Right atrium auricular region (tissue), 2 donors: ENCODE results near the gene SPNS3. TPM values are rescaled to one million over a fixed set of nuclear protein-coding genes. Genes with fewer than 3 reads are reported as not detected.

Source experiments
- DNase-seq: peaks from one replicate; pipeline ENCODE4 v3.0.0-alpha.2; 2019; ENCODE audit warnings: low spot score
- H3K27ac ChIP-seq, 2 donors: fragments of 200-600 bp; sonication (generic); 1 replicate in 1 of 2; 2 replicates in 1 of 2; pipeline ENCODE4 v1.5.1; 2016 to 2019
- H3K27me3 ChIP-seq, 2 donors: fragments of 200-600 bp; sonication (generic); one replicate each; pipeline versions ENCODE4 v1.5.1 to v1.6.0; 2017 to 2019
- H3K36me3 ChIP-seq: fragments of 200-600 bp; sonication (generic); one replicate; pipeline ENCODE4 v1.5.1; 2016
- H3K4me1 ChIP-seq, 2 donors: fragments of 200-600 bp; sonication (generic); one replicate each; pipeline versions ENCODE4 v1.5.1 to v1.6.0; 2017 to 2019
- H3K4me3 ChIP-seq, 2 donors: fragments of 200-600 bp; sonication (generic); 1 replicate in 1 of 2; 2 replicates in 1 of 2; pipeline ENCODE4 v1.5.1; 2017 to 2019; ENCODE audit warnings: mild to moderate bottlenecking in 1 of 2, moderate library complexity in 1 of 2
- H3K9me3 ChIP-seq, 2 donors: fragments of 200-600 bp; sonication (generic); one replicate each; pipeline ENCODE4 v1.5.1; 2019
- CTCF ChIP-seq, 2 donors: fragments of 200-600 bp; sonication (generic); IDR thresholded peaks; one replicate each; pipeline ENCODE4 v1.5.1; 2019; ENCODE audit warnings: antibody characterized with exemption in 2 of 2
- total RNA-seq, 2 donors: library from RNA; depleted of rRNA; stranded (reverse); fragments of >200 nt; gene quantifications; one replicate each; pipeline ENCODE4 v1.1.0, GENCODE V29; 2016

SPNS3 gene
- total RNA-seq, 2 donors from 2014 or later = not detected

GRCh38 chr17:4506175-4506813, 72.6 kb downstream of the SPNS3 start:
- Histone ChIP-seq H3K4me1 (peaks cover 0 to 85% of the 10 kb centered on the region in 2 donors), H3K36me3 (no peaks in the 10 kb centered on the region), H3K4me3 (no peak overlapping the region), H3K9me3 (no peaks in the 10 kb centered on the region), H3K27me3 (no peaks in the 10 kb centered on the region), H3K27ac (no peak overlapping the region)
- no peak for DNase-seq
- no peak for TF ChIP-seq CTCF (IDR thresholded peaks at IDR 0.05)

DNA sequence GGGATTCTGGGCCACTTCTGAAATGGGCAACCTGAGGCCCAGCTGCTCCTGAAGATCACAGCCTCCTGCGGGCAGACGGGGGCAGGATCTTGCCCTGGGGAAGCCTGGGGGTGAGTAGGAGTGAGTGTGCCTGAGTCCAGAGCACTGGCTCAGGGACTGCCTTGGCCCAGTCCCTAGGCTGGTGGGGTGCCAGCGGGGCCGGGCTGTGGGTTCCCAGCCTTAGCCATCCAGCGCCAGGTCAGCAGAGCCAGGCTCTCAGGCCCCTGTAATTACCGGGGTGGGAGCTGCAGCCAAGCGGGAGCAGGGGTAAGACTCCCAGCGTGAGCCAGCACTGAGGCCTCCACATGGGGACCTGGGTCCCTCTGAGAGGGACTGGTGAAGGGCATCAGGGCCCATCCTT, 73.2 kb downstream of the SPNS3 start:
- no peaks in the 10 kb centered on the region for H3K9me3 ChIP-seq
- H3K27ac ChIP-seq = no peak overlapping the region
- H3K27me3 ChIP-seq = no peaks in the 10 kb centered on the region
- peaks cover 0 to 84% of the 10 kb centered on the region in 2 donors for H3K4me1 ChIP-seq
- TF ChIP-seq CTCF (IDR thresholded peaks at IDR 0.05) = no peak
- H3K4me3 ChIP-seq = no peak overlapping the region
- DNase-seq = no peak
- H3K36me3 ChIP-seq = no peaks in the 10 kb centered on the region

DNA sequence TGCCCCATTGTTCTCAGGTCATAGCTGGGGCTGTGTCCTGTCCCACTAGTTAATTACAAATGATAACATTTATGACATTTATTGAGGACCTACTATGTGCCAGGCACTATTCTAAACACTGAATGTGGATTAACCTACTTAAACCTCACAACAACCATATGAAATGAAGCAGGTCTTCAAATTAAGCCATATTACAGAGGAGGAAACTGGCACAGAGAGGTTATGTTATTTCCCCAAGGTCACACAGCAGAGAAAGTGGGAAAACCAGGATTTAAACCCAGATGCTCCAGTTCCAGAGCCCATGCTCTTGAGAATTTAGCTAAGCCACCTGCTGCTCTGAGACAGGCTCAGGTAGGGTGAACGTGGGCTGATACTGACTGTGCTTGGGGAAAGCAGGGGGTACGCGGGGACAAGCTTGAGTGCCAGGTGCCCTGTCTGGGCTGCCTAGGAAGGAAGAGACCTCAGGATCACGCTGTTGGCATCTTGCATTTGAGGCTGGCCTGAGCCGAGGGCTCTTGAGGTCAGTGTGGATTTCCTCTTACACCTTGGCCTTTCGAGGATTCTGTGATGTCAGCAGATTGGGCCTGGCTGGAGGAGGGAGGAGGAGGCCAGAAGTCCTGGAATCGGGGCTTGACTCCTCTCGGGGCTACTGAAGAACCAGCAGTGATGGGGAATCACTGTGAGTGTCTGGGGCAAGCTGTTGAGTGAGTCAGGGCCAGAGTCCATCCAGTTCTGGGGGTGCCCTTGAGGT, 73.8 kb downstream of the SPNS3 start:
- H3K4me3 ChIP-seq = no peak overlapping the region
- H3K27ac ChIP-seq = peak overlapping the region in 1 of 2 donors; percentile 29
- H3K4me1 ChIP-seq = peaks cover 0 to 87% of the 10 kb centered on the region in 2 donors
- no peak for TF ChIP-seq CTCF (IDR thresholded peaks at IDR 0.05)
- no peak for DNase-seq
- no peaks in the 10 kb centered on the region for H3K27me3 ChIP-seq
- no peaks in the 10 kb centered on the region for H3K9me3 ChIP-seq
- no peaks in the 10 kb centered on the region for H3K36me3 ChIP-seq

DNA sequence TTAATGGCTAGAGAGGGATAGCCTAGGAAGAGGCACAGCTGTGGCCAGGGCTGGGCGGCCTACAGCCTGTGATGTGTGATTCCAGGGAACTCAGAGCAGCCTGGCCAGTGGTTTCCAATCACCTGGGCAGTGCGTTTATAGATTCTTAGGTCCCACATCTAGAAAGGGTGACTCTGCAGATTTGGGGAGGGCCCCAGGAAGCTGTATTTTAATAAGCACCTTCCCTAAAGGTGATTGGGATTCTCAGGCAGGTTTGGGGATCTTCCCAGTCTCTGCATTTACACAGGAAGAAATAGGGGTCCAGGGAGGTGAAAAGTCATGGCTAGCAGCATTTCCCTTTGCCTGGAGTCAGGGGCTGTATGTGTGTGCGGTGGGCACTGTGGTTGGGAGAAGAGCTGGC, 74.5 kb downstream of the SPNS3 start:
- TF ChIP-seq CTCF (IDR thresholded peaks at IDR 0.05) = no peak
- DNase-seq = no peak
- H3K9me3 ChIP-seq = no peaks in the 10 kb centered on the region
- peaks cover 0 to 87% of the 10 kb centered on the region in 2 donors for H3K4me1 ChIP-seq
- peak overlapping the region; percentile 29 to 37 for H3K27ac ChIP-seq
- no peaks in the 10 kb centered on the region for H3K36me3 ChIP-seq
- H3K27me3 ChIP-seq = no peaks in the 10 kb centered on the region
- H3K4me3 ChIP-seq = no peak overlapping the region

DNA sequence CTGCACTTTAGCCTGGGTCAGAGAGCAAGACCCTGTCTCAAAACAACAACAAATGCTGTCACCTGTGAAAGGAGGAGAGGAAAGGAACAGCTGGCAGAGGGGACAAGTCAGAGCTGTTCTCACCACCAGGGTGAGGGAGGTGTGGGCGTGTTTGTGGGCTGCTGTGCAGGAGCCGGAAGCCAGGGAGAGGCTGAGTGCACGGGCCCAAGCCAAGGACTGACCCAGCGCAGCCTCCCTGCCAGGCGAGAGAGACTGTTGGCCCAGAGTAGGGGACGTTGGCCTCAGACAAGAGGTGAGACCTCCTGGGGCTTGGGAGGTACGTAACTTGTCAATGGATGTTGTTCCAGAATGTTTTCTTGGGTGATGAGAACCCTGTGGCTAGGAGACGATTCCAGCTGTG, 75.7 kb downstream of the SPNS3 start:
- H3K36me3 ChIP-seq = no peaks in the 10 kb centered on the region
- no peaks in the 10 kb centered on the region for H3K9me3 ChIP-seq
- peak overlapping the region; percentile 37 to 54 for H3K27ac ChIP-seq
- H3K4me3 ChIP-seq = no peak overlapping the region
- no peak for TF ChIP-seq CTCF (IDR thresholded peaks at IDR 0.05)
- peaks cover 0 to 84% of the 10 kb centered on the region in 2 donors for H3K4me1 ChIP-seq
- DNase-seq = no peak
- no peaks in the 10 kb centered on the region for H3K27me3 ChIP-seq
